Hematopoietic multipotent progenitor cell treated with erythropoietin and hydrocortisone succinate and interleukin-3 and kit ligand, for 15 days (in vitro differentiated cells): ENCODE measurements around the gene C4orf51.

ENCODE experiments used
- DNase-seq: peaks from one replicate; pipeline ENCODE4 v3.0.0-alpha.2; 2015; ENCODE audit warnings: low spot score

Gene C4orf51

GRCh38 chr4:145709843-145710242, 29.9 kb downstream of the C4orf51 start:
- DNase-seq, result no peak

- no peak for DNase-seq
Observed at GRCh38 chr4:145716200-145716599, 36.3 kb downstream of the C4orf51 start.

- DNase-seq, result no peak
Observed at GRCh38 chr4:145716661-145717200, 36.8 kb downstream of the C4orf51 start.

GRCh38 chr4:145719752-145720624, 40.0 kb downstream of the C4orf51 start:
- no peak for DNase-seq

- no peak for DNase-seq
Observed at GRCh38 chr4:145720656-145721055, 40.7 kb downstream of the C4orf51 start.

- DNase-seq, result no peak
Observed at GRCh38 chr4:145722561-145722960, 42.6 kb downstream of the C4orf51 start.

GRCh38 chr4:145723336-145723735, 43.4 kb downstream of the C4orf51 start:
- no peak for DNase-seq

GRCh38 chr4:145730026-145730425, 50.1 kb downstream of the C4orf51 start:
- DNase-seq, result no peak

GRCh38 chr4:145731028-145731427, 51.1 kb downstream of the C4orf51 start:
- no peak for DNase-seq

- DNase-seq, result no peak
Observed at GRCh38 chr4:145732001-145732815, 52.3 kb downstream of the C4orf51 start.

GRCh38 chr4:145732895-145733880, 53.2 kb downstream of the C4orf51 start:
- DNase-seq, result peak; percentile 74

- no peak for DNase-seq
Observed at GRCh38 chr4:145734031-145734430, 54.1 kb downstream of the C4orf51 start.

GRCh38 chr4:145734576-145735346, 54.8 kb downstream of the C4orf51 start:
- DNase-seq, result no peak

GRCh38 chr4:145735347-145735675, 55.4 kb downstream of the C4orf51 start:
- no peak for DNase-seq

- DNase-seq, result no peak
Observed at GRCh38 chr4:145735827-145736226, 55.9 kb downstream of the C4orf51 start.

- DNase-seq, result no peak
Observed at GRCh38 chr4:145736241-145736831, 56.4 kb downstream of the C4orf51 start.

GRCh38 chr4:145739845-145740244, 59.9 kb downstream of the C4orf51 start:
- no peak for DNase-seq

- no peak for DNase-seq
Observed at GRCh38 chr4:145740806-145741205, 60.9 kb downstream of the C4orf51 start.

- no peak for DNase-seq
Observed at GRCh38 chr4:145743641-145744040, 63.7 kb downstream of the C4orf51 start.

- no peak for DNase-seq
Observed at GRCh38 chr4:145755802-145756201, 75.9 kb downstream of the C4orf51 start.

GRCh38 chr4:145756244-145756643, 76.3 kb downstream of the C4orf51 start:
- DNase-seq, result no peak
